Neuron (in vitro differentiated cells): ENCODE results near the gene MRPS26.
"Not testable (repeated sequence)": the region's sequence is repeated elsewhere in the genome, so short reads cannot be mapped to it uniquely, and the experiment has no call there.

Source experiments
- H2AFZ ChIP-seq: one replicate; pipeline ENCODE4 v1.6.1; 2013; ENCODE audit warnings: low read depth, mild to moderate bottlenecking, inconsistent platforms, low read length, moderate library complexity
- H3K27me3 ChIP-seq: one replicate; pipeline ENCODE4 v1.6.1; 2013; ENCODE audit warnings: low read length; ENCODE audit not compliant: insufficient read depth
- H3K36me3 ChIP-seq: one replicate; pipeline ENCODE4 v1.6.1; 2013; ENCODE audit warnings: low read length; ENCODE audit not compliant: insufficient read depth
- H3K4me1 ChIP-seq: one replicate; pipeline ENCODE4 v1.6.1; 2013; ENCODE audit warnings: low read length; ENCODE audit not compliant: insufficient read depth
- H3K4me3 ChIP-seq: 2 replicates; pipeline ENCODE4 v1.5.1; 2013; ENCODE audit warnings: mild to moderate bottlenecking, low read length, moderate library complexity
- H3K9me3 ChIP-seq: one replicate; pipeline ENCODE4 v1.6.1; 2013; ENCODE audit warnings: low read length

The MRPS26 gene

DNA sequence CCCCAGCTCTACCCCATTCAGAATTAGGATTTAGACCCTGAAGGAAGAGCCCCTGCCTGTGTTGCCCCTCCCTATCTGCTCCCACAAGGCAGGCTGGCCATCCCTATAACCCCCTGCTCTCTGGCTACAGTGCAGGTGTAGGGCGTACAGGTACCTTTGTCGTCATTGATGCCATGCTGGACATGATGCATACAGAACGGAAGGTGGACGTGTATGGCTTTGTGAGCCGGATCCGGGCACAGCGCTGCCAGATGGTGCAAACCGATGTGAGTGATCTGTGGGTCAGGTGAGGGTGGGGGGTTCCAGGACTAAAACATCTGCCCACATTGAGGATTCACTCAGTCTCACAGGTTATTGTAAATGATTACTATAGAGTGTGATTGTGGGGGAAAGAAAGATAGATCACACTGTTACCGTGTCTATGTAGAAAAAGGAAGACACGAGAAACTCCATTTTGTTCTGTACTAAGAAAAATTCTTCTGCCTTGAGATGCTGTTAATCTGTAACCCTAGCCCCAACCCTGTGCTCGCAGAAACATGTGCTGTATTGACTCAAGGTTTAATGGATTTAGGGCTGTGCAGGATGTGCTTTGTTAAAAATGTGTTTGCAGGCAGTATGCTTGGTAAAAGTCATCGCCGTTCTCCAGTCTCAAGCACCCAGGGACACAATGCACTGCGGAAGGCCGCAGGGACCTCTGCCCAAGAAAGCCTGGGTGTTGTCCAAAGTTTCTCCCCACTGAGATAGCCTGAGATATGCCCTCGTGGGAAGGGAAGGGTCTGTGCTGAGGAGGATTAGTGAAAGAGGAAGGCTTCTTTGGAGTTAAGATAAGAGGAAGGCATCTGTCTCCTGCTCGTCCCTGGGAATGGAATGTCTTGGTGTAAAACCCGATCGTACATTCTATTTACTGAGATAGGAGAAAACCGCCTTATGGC lies 23.0 kb upstream of the MRPS26 start:
- H3K9me3 ChIP-seq, H3K4me3 ChIP-seq, H3K27me3 ChIP-seq, H2AFZ ChIP-seq, H3K4me1 ChIP-seq: not testable (repeated sequence)
- peaks cover 69% of the 10 kb centered on the region for H3K36me3 ChIP-seq

DNA sequence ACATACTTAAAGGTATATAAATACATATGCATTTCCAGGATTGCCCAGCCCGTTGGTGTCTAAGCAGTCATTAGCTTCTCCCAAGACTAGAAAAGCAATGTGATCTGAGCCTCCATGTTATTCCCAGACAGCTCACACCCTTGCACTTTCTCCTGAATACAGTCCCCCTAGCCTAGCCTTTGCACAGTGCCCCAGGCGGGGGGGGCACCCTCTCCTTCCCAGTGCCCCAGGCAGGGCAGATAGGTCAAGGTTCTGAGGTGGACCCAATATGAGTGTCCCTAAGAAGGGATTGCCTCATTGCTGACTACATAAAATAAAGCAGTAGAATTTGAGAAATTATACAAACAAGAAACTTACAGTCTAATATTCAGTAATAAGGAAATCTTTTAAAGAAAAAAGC lies 17.9 kb upstream of the MRPS26 start:
- no peak overlapping the region for H3K4me3 ChIP-seq
- no peak overlapping the region for H2AFZ ChIP-seq
- H3K36me3 ChIP-seq = peaks cover 80% of the 10 kb centered on the region
- no peaks in the 10 kb centered on the region for H3K27me3 ChIP-seq
- H3K4me1 ChIP-seq = no peaks in the 10 kb centered on the region
- H3K9me3 ChIP-seq = no peaks in the 10 kb centered on the region

- H3K9me3 ChIP-seq = no peaks in the 10 kb centered on the region
- H3K27me3 ChIP-seq = no peaks in the 10 kb centered on the region
- no peaks in the 10 kb centered on the region for H3K4me1 ChIP-seq
- H3K4me3 ChIP-seq = no peak overlapping the region
- H3K36me3 ChIP-seq = peaks cover 83% of the 10 kb centered on the region
- H2AFZ ChIP-seq = no peak overlapping the region
Measured at GRCh38 chr20:3031524-3032147, 14.2 kb upstream of the MRPS26 start.

DNA sequence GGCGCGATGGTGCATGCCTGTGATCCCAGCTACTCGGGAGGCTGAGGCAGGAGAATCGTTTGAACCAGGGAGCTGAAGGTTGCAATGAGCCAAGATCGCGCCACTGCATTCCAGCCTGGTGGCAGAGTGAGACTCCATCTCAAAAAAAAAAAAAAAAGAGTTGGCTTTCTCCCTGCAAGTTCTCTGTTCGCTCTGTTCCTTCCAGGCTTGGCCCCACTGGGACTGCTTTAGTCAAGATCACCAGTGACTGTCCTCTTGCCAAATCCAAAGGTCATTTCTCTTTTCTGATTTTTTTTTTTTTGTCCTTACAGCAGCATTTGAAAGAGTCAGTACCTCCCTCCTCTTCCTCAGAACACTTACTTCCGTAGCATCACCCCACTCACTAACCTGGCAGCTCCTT lies 13.2 kb upstream of the MRPS26 start:
- no peak overlapping the region for H2AFZ ChIP-seq
- no peaks in the 10 kb centered on the region for H3K27me3 ChIP-seq
- peaks cover 83% of the 10 kb centered on the region for H3K36me3 ChIP-seq
- no peaks in the 10 kb centered on the region for H3K9me3 ChIP-seq
- H3K4me1 ChIP-seq = no peaks in the 10 kb centered on the region
- no peak overlapping the region for H3K4me3 ChIP-seq

DNA sequence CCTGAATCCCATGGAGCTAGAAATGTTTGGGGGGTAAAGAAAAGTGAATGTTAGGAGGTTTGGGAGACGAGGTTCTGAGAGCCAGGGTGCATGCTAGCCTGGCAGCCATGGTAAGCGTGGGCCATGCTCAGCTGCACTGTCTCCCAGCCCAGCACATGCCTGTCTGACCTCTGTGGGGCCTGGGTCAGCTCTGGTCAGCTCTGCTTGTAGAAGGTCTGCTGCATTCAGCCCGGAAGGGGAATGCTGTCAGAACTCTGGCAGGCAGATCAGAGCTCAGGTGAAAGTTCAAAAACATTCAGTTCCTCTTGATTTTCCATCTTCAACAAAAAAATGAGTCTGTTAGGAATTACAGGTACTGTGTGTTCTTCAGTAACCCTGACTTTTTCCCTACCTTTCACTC lies 8.2 kb upstream of the MRPS26 start:
- Histone ChIP-seq H3K4me1 (no peaks in the 10 kb centered on the region), H3K36me3 (peaks cover 84% of the 10 kb centered on the region), H3K27me3 (no peaks in the 10 kb centered on the region), H3K4me3 (no peak overlapping the region), H2AFZ (no peak overlapping the region), H3K9me3 (no peaks in the 10 kb centered on the region)

GRCh38 chr20:3038454-3038853 lies 7.4 kb upstream of the MRPS26 start:
- no peak overlapping the region for H2AFZ ChIP-seq
- H3K4me1 ChIP-seq = no peaks in the 10 kb centered on the region
- H3K36me3 ChIP-seq = peaks cover 77% of the 10 kb centered on the region
- no peak overlapping the region for H3K4me3 ChIP-seq
- H3K27me3 ChIP-seq = no peaks in the 10 kb centered on the region
- no peaks in the 10 kb centered on the region for H3K9me3 ChIP-seq

GRCh38 chr20:3039426-3039825 lies 6.4 kb upstream of the MRPS26 start:
- Histone ChIP-seq H3K4me1 (no peaks in the 10 kb centered on the region), H3K27me3 (no peaks in the 10 kb centered on the region), H3K9me3 (no peaks in the 10 kb centered on the region), H3K4me3 (no peak overlapping the region), H2AFZ (no peak overlapping the region), H3K36me3 (peaks cover 74% of the 10 kb centered on the region)

DNA sequence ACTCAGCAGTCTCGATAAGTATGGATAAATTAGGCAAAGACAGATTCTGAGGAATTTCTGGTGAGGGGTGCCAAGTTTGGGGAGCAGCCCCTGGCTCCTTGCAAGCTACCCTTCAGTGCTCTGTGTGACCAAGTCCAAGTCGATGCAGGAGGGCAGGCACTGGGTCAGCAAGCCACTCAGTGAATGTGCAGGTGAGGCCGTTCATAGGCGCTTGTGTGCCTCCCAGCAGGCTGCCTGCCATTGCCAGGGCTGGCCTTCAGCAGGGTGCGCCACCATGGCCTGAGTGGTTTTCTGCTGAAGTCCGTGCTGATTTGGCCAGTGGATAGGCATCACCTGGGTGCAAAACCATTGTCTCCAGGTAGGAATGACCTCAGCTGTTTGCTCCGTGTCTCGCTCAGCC lies 5.8 kb upstream of the MRPS26 start:
- no peaks in the 10 kb centered on the region for H3K9me3 ChIP-seq
- no peaks in the 10 kb centered on the region for H3K27me3 ChIP-seq
- no peak overlapping the region for H3K4me3 ChIP-seq
- peaks cover 67% of the 10 kb centered on the region for H3K36me3 ChIP-seq
- H2AFZ ChIP-seq = no peak overlapping the region
- H3K4me1 ChIP-seq = peaks cover 3% of the 10 kb centered on the region

DNA sequence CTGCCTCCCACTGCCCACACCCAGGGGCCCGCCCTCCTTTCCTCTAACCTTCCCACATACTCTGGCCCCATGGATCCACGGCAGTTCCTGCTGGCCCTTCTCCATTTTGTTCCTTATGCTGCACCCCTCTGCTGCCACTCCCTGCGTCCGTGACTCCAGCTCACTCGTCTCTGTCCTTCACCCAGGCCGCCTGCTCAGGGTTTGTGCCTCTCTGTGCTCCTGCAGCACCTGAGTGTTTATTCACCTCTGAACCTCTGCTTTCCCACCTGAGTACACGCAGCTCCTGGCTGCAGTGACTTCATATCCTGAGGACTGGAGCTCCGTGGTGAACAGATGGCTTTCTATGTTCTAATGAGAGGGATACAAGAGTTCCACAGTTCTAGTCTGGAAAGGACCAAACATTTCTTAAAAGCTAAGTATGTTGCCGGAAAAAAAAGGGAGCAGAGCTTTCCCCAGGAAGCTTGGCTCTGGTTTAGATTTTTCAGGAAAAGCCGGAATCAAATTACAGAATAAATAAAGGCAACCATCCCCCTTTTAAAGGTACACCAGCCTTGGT lies 3.9 kb upstream of the MRPS26 start:
- H3K27me3 ChIP-seq = no peaks in the 10 kb centered on the region
- peaks cover 9% of the 10 kb centered on the region for H3K4me1 ChIP-seq
- no peak overlapping the region for H3K4me3 ChIP-seq
- peaks cover 49% of the 10 kb centered on the region for H3K36me3 ChIP-seq
- H2AFZ ChIP-seq = no peak overlapping the region
- no peaks in the 10 kb centered on the region for H3K9me3 ChIP-seq

DNA sequence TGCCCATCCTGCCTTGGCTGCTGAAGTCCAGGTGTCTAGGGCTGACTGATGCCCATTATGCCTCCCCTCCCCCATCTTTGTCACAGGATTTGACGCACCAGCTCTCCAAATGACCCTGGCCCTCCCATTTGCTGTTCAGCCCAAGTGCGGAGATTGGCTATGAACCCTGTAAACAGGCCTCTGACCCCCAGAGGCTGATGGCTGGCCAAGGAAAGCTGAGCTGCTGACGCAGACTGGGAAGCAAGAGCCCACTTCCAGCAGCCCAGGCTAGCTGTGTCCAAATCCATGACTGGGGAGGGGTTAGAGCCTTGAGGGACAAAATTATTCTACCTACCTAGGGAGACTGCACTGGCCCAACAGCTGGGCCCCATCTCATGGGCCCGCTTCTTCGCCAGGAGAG lies 3.2 kb upstream of the MRPS26 start:
- no peaks in the 10 kb centered on the region for H3K9me3 ChIP-seq
- peaks cover 46% of the 10 kb centered on the region for H3K36me3 ChIP-seq
- peaks cover 11% of the 10 kb centered on the region for H3K4me1 ChIP-seq
- H3K27me3 ChIP-seq = no peaks in the 10 kb centered on the region
- no peak overlapping the region for H3K4me3 ChIP-seq
- no peak overlapping the region for H2AFZ ChIP-seq

- Histone ChIP-seq H3K4me3 (no peak within 1 kb of the TSS), H3K4me1 (peaks cover 11% of the 10 kb centered on the region), H3K36me3 (peaks cover 46% of the 10 kb centered on the region), H3K9me3 (no peaks in the 10 kb centered on the region), H2AFZ (no peak within 1 kb of the TSS), H3K27me3 (no peaks in the 10 kb centered on the region)
Measured at GRCh38 chr20:3043322-3043721, 2.5 kb upstream of the MRPS26 start, which contains the start of gene GNRH2. TSS of gene GNRH2 (plus strand) at chr20:3043622. CDS start at chr20:3044415, 793 bp downstream.

DNA sequence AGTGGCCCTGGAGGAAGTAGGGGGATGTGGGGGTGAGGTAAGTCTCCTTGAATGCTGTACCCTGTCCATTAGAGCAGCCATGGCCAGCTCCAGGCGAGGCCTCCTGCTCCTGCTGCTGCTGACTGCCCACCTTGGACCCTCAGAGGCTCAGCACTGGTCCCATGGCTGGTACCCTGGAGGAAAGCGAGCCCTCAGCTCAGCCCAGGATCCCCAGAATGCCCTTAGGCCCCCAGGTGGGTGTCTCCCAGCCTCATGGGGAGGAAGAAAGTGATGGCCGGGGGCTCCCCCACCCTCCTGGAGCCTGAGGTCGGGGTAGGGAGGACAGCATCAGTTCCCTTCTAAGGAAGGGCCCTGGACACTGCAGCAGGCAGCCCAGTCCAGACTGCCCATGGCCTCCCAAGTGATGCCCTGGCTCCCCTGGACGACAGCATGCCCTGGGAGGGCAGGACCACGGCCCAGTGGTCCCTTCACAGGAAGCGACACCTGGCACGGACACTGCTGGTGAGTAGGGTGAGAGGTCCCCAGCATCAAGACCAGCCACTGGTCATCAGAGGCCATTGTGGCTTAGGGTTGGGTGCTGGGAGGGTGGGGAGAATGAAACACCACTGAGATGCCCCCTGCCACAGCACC lies 1.4 kb upstream of the MRPS26 start:
- Histone ChIP-seq H3K27me3 (no peaks in the 10 kb centered on the region), H3K4me3 (no peak overlapping the region), H3K36me3 (peaks cover 43% of the 10 kb centered on the region), H3K9me3 (no peaks in the 10 kb centered on the region), H2AFZ (no peak overlapping the region), H3K4me1 (peaks cover 11% of the 10 kb centered on the region)
